Activated naive CD8-positive, alpha-beta T cell treated with anti-CD3 and anti-CD28 coated beads, Interleukin-2, amount 10 ng/mL, durations not matched to agents 7 days and 5 days (primary cell): ENCODE results near the gene OSM. TPM values are rescaled to one million over a fixed set of nuclear protein-coding genes. Genes with fewer than 3 reads are reported as not detected.
A peak's percentile ranks its signal among the peaks of the same experiment; 100 is the strongest.

Experiments used
- ATAC-seq: fragments of 150-1000 bp; cut with Tn5 transposase; one replicate; pipeline ENCODE4 v1.10.0; 2021; ENCODE audit warnings: low read depth, moderate library complexity
- POLR2A ChIA-PET: fragments of 350-600 bp; sonication (Branson Sonifier 250); formaldehyde crosslinking; loops from one replicate; lab custom pipeline; 2021; ENCODE audit warnings: antibody characterized with exemption; lab: Charles Lee
- DNase-seq: peaks from one replicate; pipeline ENCODE4 v3.0.0; 2021
- H3K27ac Mint-ChIP-seq: one replicate; pipeline ENCODE4 v1.8.0; 2022; ENCODE audit warnings: mild to moderate bottlenecking, mixed read lengths
- H3K27me3 Mint-ChIP-seq: one replicate; pipeline ENCODE4 v1.8.0; 2022; ENCODE audit warnings: mild to moderate bottlenecking, moderate library complexity, mixed read lengths
- H3K36me3 Mint-ChIP-seq: one replicate; pipeline ENCODE4 v1.8.0; 2021; ENCODE audit warnings: mild to moderate bottlenecking, mixed read lengths
- H3K4me1 Mint-ChIP-seq: one replicate; pipeline ENCODE4 v1.8.0; 2021; ENCODE audit warnings: mixed read lengths
- H3K4me3 Mint-ChIP-seq: one replicate; pipeline ENCODE4 v1.8.0; 2022; ENCODE audit warnings: mild to moderate bottlenecking, moderate library complexity, mixed read lengths
- H3K9me3 Mint-ChIP-seq: one replicate; pipeline ENCODE4 v1.8.0; 2021; ENCODE audit warnings: mixed read lengths
- total RNA-seq, 2 experiments: library from RNA; stranded (reverse); gene quantifications; one replicate each; pipeline ENCODE4 v1.2.3, GENCODE V29; 2021

Gene OSM
- total RNA-seq, 2 experiments from 2014 or later: 125 to 142 TPM

- Mint-ChIP-seq H3K4me1 (peaks cover 39% of the 10 kb centered on the region), H3K4me3 (no peak overlapping the region), H3K27ac (no peak overlapping the region), H3K9me3 (no peaks in the 10 kb centered on the region), H3K36me3 (peaks cover 29% of the 10 kb centered on the region), H3K27me3 (no peaks in the 10 kb centered on the region)
- POLR2A ChIA-PET: interaction anchor here (1.2 to 4.2 kb wide), 4 partner anchors 10 to 61 kb away, joined by 4 to 19 read pairs (median 9); partner anchors contain the start of genes CCDC157, SF3A1 and TBC1D10A
- ATAC-seq: no peak
- no peak for DNase-seq
Observed at GRCh38 chr22:30295576-30295975, 28.9 kb upstream of the OSM start.

GRCh38 chr22:30294830-30295229, 28.2 kb upstream of the OSM start:
- Mint-ChIP-seq H3K9me3 (no peaks in the 10 kb centered on the region), H3K27ac (no peak overlapping the region), H3K36me3 (peaks cover 26% of the 10 kb centered on the region), H3K27me3 (no peaks in the 10 kb centered on the region), H3K4me3 (no peak overlapping the region), H3K4me1 (peaks cover 46% of the 10 kb centered on the region)
- POLR2A ChIA-PET: interaction anchor here (1.2 to 7.7 kb wide), 4 partner anchors 10 to 62 kb away, joined by 3 to 110 read pairs (median 9); partner anchors contain the start of genes CCDC157, SF3A1 and TBC1D10A
- DNase-seq (no peak), ATAC-seq (no peak)

- no peaks in the 10 kb centered on the region for H3K27me3 Mint-ChIP-seq
- POLR2A ChIA-PET: interaction anchor here (1.2 to 7.7 kb wide), 2 partner anchors 11 to 33 kb away, joined by 3 to 110 read pairs; partner anchors contain the start of gene TBC1D10A
- H3K4me1 Mint-ChIP-seq: peaks cover 44% of the 10 kb centered on the region
- no peaks in the 10 kb centered on the region for H3K9me3 Mint-ChIP-seq
- H3K27ac Mint-ChIP-seq: peak overlapping the region; percentile 60
- ATAC-seq: no peak
- DNase-seq: no peak
- no peak overlapping the region for H3K4me3 Mint-ChIP-seq
- H3K36me3 Mint-ChIP-seq: peaks cover 25% of the 10 kb centered on the region
Observed at GRCh38 chr22:30294066-30294465, 27.4 kb upstream of the OSM start.

- H3K9me3 Mint-ChIP-seq: no peaks in the 10 kb centered on the region
- ATAC-seq: no peak
- POLR2A ChIA-PET: interaction anchor here (0.6 to 7.7 kb wide), 3 partner anchors 12 to 144 kb away, joined by 3 to 110 read pairs (median 80); partner anchors contain the start of gene TBC1D10A
- no peaks in the 10 kb centered on the region for H3K27me3 Mint-ChIP-seq
- H3K27ac Mint-ChIP-seq: peak overlapping the region; percentile 30
- peaks cover 16% of the 10 kb centered on the region for H3K36me3 Mint-ChIP-seq
- H3K4me3 Mint-ChIP-seq: no peak overlapping the region
- peaks cover 41% of the 10 kb centered on the region for H3K4me1 Mint-ChIP-seq
- DNase-seq: no peak
Observed at GRCh38 chr22:30293026-30293425, 26.4 kb upstream of the OSM start.

- no peaks in the 10 kb centered on the region for H3K9me3 Mint-ChIP-seq
- ATAC-seq (no peak), DNase-seq (no peak)
- peaks cover 15% of the 10 kb centered on the region for H3K36me3 Mint-ChIP-seq
- H3K4me3 Mint-ChIP-seq: no peak overlapping the region
- H3K27ac Mint-ChIP-seq: peak overlapping the region; percentile 65
- POLR2A ChIA-PET: interaction anchor here (0.6 to 7.7 kb wide), 9 partner anchors 8 to 145 kb away, joined by 3 to 110 read pairs (median 3); partner anchors contain the start of genes RNF215 and TBC1D10A
- H3K27me3 Mint-ChIP-seq: no peaks in the 10 kb centered on the region
- peaks cover 36% of the 10 kb centered on the region for H3K4me1 Mint-ChIP-seq
Observed at GRCh38 chr22:30292069-30292970, 25.7 kb upstream of the OSM start.

GRCh38 chr22:30291058-30291892, 24.6 kb upstream of the OSM start:
- H3K9me3 Mint-ChIP-seq: no peaks in the 10 kb centered on the region
- H3K27ac Mint-ChIP-seq: peak overlapping the region; percentile 90
- DNase-seq (peak; percentile 34), ATAC-seq (no peak)
- peaks cover 15% of the 10 kb centered on the region for H3K36me3 Mint-ChIP-seq
- peaks cover 31% of the 10 kb centered on the region for H3K4me1 Mint-ChIP-seq
- H3K4me3 Mint-ChIP-seq: peak overlapping the region; percentile 84
- H3K27me3 Mint-ChIP-seq: no peaks in the 10 kb centered on the region
- POLR2A ChIA-PET: interaction anchor here (0.6 to 7.7 kb wide), 9 partner anchors 9 to 133 kb away, joined by 3 to 110 read pairs (median 18); partner anchors contain the start of genes CCDC157, RNF215, SF3A1 and TBC1D10A

- H3K27me3 Mint-ChIP-seq: no peaks in the 10 kb centered on the region
- no peaks in the 10 kb centered on the region for H3K9me3 Mint-ChIP-seq
- peaks cover 15% of the 10 kb centered on the region for H3K36me3 Mint-ChIP-seq
- peak; percentile 5 for ATAC-seq
- peak overlapping the region; percentile 90 for H3K27ac Mint-ChIP-seq
- peak; percentile 52 for DNase-seq
- POLR2A ChIA-PET: interaction anchor here (0.5 to 7.7 kb wide), 10 partner anchors 8 to 515 kb away, joined by 3 to 110 read pairs (median 16); partner anchors contain the start of genes CCDC157, RNF215, SF3A1 and TBC1D10A
- H3K4me1 Mint-ChIP-seq: peaks cover 24% of the 10 kb centered on the region
- H3K4me3 Mint-ChIP-seq: peak overlapping the region; percentile 84
Observed at GRCh38 chr22:30290342-30291057, 23.8 kb upstream of the OSM start.

- DNase-seq (no peak), ATAC-seq (peak; percentile 34)
- Mint-ChIP-seq H3K4me1 (peaks cover 26% of the 10 kb centered on the region), H3K4me3 (peak overlapping the region; percentile 84), H3K9me3 (no peaks in the 10 kb centered on the region), H3K27ac (peak overlapping the region; percentile 90), H3K27me3 (no peaks in the 10 kb centered on the region), H3K36me3 (peaks cover 18% of the 10 kb centered on the region)
- POLR2A ChIA-PET: interaction anchor here (0.5 to 7.7 kb wide), 11 partner anchors 8 to 514 kb away, joined by 3 to 110 read pairs (median 15); partner anchors contain the start of genes CCDC157, RNF215, SF3A1 and TBC1D10A
Observed at GRCh38 chr22:30289980-30290313, 23.3 kb upstream of the OSM start.

- Mint-ChIP-seq H3K27ac (peak within 1 kb of the TSS; percentile 90), H3K4me1 (peaks cover 32% of the 10 kb centered on the region), H3K36me3 (peaks cover 20% of the 10 kb centered on the region), H3K4me3 (peak within 1 kb of the TSS; percentile 84), H3K9me3 (no peaks in the 10 kb centered on the region), H3K27me3 (no peaks in the 10 kb centered on the region)
- DNase-seq (peak; percentile 95), ATAC-seq (peak; percentile 78)
- POLR2A ChIA-PET: interaction anchor here (0.5 to 7.7 kb wide), 16 partner anchors 9 to 513 kb away, joined by 3 to 110 read pairs (median 10); partner anchors contain the start of genes CCDC157, RNF215, SF3A1 and TBC1D10A
Observed at GRCh38 chr22:30289141-30289979, 22.7 kb upstream of the OSM start, which contains the start of gene CASTOR1. TSS of gene CASTOR1 (minus strand) at chr22:30289505. CDS start at chr22:30289497, 8 bp downstream.

- Mint-ChIP-seq H3K4me3 (peak overlapping the region; percentile 84), H3K36me3 (peaks cover 12% of the 10 kb centered on the region), H3K9me3 (no peaks in the 10 kb centered on the region), H3K27me3 (no peaks in the 10 kb centered on the region), H3K4me1 (peaks cover 33% of the 10 kb centered on the region), H3K27ac (peak overlapping the region; percentile 61)
- no peak for ATAC-seq
- no peak for DNase-seq
- POLR2A ChIA-PET: interaction anchor here (0.6 to 7.7 kb wide), 16 partner anchors 10 to 181 kb away, joined by 3 to 110 read pairs (median 10); partner anchors contain the start of genes CCDC157, RNF215, SF3A1 and TBC1D10A
Observed at GRCh38 chr22:30288419-30289140, 21.9 kb upstream of the OSM start.
